ENCODE results near the gene CHMP1B.

Gene CHMP1B

GRCh38 chr18:11821643-11822237 is 29.5 kb upstream of the CHMP1B start:
- TF ChIP-seq CTCF (IDR thresholded peaks at IDR 0.05) = no peak

GRCh38 chr18:11823545-11823944 is 27.7 kb upstream of the CHMP1B start:
- no peak for TF ChIP-seq CTCF (IDR thresholded peaks at IDR 0.05)

GRCh38 chr18:11826836-11827235 is 24.4 kb upstream of the CHMP1B start:
- no peak for TF ChIP-seq CTCF (IDR thresholded peaks at IDR 0.05)

- no peak for TF ChIP-seq CTCF (IDR thresholded peaks at IDR 0.05)
Observed at GRCh38 chr18:11828786-11829432, 22.3 kb upstream of the CHMP1B start.

- no peak for TF ChIP-seq CTCF (IDR thresholded peaks at IDR 0.05)
Observed at GRCh38 chr18:11830585-11830984, 20.6 kb upstream of the CHMP1B start.

- TF ChIP-seq CTCF (IDR thresholded peaks at IDR 0.05) = no peak
Observed at GRCh38 chr18:11831921-11832320, 19.3 kb upstream of the CHMP1B start.

- no peak for TF ChIP-seq CTCF (IDR thresholded peaks at IDR 0.05)
Observed at GRCh38 chr18:11834772-11835171, 16.4 kb upstream of the CHMP1B start.
